Measurements from ENCODE around the gene SNCAIP.
"Not testable (repeated sequence)": the region's sequence is repeated elsewhere in the genome, so short reads cannot be mapped to it uniquely, and the experiment has no call there.

Gene SNCAIP

DNA sequence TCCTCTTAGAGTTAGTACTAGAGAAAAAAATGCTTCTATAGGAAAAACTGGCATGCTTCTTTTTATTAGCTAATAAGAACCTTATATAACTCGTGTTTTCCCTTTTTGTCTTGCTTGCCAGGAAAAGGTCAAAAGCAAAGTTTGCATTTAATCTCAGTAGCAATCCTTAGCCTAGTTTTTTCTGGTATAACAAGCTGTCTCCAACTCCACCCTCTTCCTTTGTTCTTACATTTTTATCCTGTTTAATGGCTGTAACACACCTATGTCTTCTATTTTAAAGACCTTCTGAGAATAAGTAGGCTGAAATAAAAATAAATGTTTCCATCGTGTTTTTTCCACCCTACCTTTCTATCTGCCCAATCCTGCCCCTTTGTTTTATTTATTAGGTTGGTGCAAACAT lies 158.3 kb downstream of the SNCAIP start:
- DNase-seq = no peak

DNA sequence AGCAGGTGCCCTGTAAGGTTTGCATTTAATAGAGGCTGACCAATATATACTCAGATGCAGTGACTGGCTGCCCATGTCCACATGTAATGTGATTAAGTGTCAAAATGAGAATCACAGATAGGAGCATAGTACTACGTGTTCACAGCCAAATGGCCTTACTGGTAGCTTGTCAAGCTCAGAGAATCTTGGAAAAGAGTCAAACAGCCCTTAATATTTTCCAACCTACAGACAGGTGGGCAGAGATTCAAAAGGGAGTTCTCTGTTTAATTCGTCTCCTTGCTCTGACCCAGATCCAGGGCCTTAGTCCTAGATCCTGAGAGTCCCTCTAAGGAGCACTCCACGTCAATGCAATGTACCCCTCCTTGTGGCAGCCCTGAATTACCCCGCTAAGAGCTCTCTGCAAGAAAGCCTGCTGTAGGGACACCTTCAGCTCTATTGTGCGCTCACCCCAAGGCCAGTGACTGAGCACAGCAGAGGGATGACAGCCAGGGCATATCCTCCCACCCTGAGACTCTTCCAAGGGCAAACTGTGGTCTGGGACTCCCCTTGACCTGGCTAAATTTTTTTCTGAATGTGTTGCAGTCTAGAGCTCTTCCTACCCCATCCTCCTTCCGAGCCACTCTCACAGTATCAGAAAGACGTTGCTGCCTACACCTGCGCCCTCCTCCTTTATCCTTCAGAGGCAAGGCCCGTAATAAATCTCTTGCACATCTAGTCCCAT lies 159.2 kb downstream of the SNCAIP start:
- no peak for DNase-seq

DNA sequence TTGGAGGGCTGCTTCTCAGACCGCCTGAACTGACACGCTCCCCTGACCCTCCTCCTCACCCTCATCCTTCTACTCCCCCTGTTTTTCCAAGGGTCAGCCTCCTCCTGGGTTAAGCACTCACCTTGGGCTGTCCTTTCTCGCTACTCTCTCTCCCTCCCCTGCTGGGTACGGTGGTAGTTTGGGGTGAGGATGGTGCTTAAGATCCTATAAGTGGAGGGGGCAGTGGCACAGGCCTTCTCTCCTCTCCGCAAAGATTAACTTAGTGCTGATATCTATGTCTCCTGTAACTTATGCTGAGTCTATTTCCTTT lies 159.7 kb downstream of the SNCAIP start:
- DNase-seq = peak in 1 of 2 experiments; percentile 38

DNA sequence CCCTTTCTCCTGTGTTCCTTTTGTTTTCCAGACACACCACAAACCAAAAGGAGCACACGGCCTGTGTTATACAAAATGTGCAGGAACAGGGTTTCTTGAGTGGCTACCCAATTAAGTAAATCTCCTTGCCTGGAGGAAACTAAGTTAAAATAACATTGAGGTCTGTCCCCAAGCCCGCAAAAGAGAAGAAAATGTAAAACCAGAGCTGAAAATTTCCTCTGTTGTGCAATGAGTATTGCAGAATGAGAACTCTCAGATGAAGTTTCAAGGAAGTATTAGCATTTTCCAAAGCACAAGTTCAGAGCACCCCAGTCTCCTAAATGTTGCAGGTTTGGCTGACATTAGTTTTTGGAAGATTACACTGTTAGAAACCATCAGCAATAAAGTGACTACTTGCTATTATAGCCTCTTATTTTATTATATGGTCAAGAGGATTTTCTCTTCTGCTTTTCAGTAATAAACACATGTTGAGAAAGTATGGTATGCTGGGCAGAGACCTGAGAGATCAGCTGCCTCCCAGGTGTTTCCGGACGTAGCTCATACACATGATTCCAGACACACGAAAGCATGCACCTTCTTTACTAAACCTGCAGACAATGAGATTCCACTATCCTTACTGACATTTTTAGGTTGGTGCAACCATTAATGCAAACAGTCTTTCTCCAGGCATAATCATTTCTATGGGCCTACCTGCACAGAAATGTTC lies 161.3 kb downstream of the SNCAIP start:
- no peak for DNase-seq

DNA sequence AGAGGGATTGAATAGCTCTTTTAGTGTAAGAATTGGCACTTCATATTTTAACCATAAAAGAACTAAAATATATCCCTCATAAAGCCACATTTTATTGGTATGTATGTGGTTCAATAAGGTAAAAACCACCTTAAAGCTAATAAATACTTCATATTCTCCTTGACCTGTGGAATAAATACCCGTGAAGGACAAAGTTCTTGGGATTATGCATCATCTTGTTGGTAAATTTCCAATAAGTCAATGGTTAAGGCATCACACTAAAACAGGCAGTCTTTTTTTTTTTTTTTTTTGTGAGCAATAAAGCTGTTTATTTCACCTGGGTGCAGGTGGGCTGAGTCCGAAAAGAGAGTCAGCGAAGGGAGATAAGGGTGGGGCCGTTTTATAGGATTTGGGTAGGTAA lies 161.9 kb downstream of the SNCAIP start:
- no peak for DNase-seq

DNA sequence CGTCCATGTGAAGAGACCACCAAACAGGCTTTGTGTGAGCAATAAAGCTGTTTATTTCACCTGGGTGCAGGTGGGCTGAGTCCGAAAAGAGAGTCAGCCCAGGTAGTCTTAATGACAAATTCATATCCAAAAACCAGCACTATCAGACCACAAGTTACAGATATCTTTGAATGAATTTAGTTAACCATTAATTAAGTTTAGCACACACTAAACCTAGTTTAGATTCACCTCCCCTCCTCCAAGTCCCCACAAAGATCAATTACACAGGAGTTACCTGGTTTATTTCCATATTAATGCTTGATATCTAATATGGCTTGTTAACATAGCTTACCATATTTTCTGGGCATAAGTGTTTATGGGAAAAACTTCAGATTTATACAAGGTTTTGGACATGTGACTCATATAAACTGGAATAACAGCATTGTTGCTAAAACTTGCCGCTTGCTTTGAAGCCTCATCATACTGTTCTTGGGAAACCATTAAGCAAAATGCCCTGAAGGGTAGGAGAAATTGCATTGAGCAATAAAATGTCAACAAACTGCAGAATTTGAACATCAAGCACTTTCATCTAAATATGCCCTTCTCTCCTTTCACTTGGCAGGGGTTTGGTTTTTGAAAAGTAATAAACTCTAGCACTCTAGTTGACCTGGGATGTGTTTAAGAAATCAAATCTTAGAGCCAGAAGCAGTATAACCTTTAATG lies 166.9 kb downstream of the SNCAIP start:
- DNase-seq = no peak

DNA sequence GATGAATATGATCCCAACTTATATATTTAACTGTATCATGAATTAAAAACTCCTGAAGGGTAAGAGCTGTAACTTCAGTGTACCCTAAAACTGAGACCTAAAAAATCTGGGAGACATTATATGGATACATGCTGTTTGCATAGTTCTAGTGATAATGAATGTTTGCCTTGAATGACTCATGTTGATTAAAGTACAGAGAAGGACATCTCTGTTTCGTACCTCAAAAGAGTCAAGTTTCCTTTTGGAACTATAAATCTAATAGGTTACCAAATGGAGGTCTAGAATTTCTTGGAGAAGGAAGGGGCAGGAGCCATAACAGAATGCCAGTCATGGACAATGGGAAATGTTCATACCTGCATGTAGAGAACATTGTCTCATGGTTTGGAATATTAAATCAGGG lies 168.1 kb downstream of the SNCAIP start:
- DNase-seq = no peak

DNA sequence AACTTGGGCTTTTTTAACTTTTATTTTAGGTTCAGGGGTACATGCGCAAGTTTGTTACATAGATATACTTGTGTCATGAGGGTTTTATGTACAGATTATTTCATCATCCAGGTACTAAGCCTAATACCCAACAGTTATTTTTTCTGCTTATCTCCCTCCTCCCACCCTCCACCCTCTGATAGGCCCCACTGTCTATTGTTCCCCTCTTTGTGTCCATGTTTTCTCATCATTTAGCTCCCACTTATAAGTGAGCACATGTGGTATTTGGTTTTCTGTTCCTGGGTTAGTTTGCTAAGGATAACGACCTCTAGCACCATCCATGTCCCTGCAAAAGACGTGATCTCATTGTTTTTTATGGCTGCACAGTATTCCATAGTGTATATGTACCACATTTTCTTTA lies 172.1 kb downstream of the SNCAIP start:
- no peak for DNase-seq

DNA sequence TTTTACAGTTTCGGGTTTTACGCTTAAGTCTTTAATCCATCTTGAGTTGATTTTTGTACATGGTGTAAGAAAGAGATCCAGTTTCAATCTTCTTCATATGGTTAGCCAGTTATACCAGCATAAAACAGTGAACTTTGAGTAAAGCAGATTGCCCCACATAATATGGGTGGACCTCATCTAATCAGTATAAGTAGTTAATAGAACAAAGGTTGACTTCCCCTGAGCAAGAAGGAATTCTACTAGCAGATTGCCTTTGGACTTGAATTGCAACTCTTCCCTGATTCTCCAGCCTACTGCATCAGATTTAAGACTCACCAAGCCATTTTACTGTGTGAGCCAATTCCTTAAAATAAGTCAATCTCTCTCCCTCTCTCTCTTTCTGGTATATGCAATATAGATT lies 173.2 kb downstream of the SNCAIP start:
- no peak for DNase-seq

DNA sequence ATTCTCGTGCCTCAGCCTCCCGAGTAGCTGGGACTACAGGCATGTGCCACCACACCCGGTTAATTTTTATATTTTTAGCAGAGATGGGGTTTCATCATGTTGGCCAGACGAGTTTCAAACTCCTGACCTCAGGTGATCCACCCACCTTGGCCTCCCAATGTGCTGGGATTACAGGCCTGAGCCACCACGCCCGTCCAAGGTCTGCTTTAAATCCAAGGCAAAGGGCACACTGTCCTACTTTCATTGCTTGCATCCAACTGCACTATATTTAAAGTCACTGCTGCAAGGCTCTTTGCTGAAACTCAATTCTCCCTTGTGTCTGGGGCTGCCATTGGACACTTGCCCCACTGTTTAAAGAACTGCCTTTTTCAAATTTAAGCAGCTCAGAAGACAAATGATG lies 174.6 kb downstream of the SNCAIP start:
- not testable (repeated sequence) for DNase-seq

DNA sequence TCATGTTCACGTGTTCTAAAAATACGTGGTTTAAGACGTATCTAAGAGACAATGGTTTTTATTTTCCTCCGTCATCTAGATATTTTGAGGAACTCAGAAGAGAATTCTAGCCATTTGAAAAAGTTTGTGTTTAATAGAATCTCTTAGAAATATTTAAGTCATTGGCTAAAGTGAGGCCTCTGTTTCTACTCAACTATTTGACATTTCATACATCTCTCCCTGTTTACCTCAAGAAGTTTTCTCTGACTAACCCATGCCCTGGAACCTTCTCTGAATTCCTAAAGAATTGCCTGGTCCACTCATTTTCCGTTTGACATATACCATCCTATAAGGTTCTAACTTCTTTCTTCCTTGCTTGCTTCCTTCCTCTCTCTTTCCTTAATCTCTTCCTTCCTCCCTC lies 178.7 kb downstream of the SNCAIP start:
- no peak for DNase-seq

DNA sequence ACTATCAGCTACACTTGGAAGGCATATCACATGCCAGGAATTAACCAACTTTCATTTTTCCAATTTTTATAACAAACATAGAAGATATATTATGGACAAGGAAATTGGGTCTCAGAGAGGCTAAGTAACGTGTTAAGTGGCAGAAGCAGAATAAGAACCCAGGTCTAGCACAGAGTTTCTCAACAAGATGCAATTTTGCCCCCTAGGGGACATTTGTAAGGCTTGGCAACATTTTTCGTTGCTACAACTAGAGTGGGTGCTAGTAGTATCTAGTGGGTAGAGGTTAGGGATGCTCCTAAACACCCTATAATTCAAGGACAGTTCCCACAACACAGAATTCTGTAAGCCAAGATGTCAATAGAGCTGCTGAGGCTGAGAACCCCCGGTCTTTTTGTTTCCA lies 180.6 kb downstream of the SNCAIP start:
- DNase-seq = peak in 1 of 2 experiments; percentile 36

DNA sequence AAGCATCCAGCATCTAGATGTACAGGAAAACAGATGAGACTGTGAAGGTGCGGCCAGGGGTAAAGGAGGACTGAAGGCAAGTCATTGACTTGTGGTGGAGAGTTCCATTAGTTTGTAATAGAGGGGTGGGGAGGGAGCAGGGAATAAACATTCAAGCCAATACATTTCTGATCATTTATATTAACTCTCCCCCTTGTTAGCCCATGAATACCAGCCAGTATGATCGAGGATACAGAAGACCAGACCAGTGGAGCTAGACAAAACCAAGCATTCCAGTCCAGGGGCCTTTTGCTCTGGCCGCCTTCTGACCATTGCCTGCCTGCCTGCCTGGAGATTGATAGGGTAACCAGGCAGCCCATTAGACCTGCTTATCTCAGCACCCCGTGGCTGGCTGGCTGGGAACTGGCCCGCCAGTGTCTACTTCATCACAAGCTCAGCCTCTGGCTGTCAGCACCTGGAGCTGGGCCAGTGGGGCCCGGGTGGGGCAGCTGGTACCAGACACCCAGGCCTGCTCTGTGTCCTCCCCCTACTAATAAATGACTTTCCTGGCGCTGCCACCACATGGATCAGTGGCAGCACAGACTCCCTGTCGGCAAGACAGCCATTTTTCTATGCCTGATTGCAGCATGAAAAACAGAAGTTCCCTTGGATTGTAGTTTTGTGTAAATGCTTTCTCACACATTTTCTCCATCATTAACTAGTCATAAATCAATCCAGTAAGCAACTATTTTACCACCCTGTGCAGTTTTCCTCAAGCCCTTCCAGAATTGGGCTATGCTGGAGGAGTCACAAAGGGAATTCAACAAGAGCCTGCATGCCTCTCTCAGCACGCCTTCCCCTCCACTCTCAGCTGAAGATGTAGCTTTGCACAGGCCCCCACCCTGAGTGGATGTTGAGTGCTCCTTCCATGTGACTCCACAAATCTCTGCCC lies 181.3 kb downstream of the SNCAIP start:
- no peak for DNase-seq

DNA sequence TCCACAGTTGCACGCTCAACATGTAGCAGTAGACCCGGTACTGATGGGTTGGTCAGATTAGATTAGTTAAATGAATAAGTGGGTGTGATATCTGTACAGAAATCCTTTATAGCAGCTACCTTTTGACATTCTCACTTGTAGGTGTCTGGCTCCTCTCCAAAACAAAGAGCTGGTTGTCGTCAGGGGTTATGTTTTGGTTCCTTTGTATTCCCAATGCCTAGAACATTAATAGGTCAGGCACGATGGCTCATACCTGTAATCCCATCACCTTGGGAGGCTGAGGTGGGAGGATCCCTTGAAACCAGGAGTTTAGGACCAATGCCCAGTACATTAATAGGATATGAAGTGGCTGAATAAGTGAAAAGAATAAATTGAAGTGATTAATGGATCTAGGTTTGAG lies 182.1 kb downstream of the SNCAIP start:
- DNase-seq = no peak

DNA sequence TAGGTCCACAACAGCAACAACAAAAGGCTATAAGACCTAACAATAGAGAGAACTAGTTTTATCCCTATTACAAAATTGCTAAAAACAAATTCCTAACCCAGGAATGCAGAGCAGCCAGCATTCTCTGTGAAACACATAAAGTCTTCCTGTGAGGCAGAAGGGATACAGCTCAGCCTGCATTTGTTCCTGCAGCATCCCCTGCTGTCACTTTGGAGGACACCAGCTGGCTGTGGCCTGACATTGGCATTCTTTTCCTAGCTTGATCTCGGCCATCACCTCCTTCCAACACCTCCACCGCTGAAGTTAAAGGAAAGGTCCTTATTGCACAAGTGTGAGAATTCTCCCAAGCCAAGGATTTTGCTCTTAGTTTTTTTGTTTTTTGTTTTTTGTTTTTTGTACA lies 186.1 kb downstream of the SNCAIP start:
- DNase-seq = peak in 1 of 2 experiments; percentile 36

DNA sequence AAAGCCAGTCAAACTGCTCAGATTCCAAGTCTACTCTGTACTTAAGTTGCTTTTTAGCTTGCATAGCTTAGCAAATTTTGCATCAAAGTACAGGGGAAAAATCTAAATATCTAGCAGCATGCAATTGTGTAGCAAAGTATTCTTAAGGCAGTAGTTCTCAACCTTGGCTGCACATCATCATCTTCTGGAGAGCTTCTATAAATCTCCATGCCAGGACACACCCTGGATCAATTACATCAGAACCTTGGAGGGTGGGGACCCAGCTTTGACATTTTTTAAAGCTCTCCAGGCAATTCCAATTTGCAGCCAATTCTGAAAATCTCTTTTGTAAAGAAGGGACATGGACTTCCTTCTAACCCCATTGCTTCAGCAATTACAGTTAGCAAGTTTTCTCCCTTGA lies 187.5 kb downstream of the SNCAIP start:
- no peak for DNase-seq

DNA sequence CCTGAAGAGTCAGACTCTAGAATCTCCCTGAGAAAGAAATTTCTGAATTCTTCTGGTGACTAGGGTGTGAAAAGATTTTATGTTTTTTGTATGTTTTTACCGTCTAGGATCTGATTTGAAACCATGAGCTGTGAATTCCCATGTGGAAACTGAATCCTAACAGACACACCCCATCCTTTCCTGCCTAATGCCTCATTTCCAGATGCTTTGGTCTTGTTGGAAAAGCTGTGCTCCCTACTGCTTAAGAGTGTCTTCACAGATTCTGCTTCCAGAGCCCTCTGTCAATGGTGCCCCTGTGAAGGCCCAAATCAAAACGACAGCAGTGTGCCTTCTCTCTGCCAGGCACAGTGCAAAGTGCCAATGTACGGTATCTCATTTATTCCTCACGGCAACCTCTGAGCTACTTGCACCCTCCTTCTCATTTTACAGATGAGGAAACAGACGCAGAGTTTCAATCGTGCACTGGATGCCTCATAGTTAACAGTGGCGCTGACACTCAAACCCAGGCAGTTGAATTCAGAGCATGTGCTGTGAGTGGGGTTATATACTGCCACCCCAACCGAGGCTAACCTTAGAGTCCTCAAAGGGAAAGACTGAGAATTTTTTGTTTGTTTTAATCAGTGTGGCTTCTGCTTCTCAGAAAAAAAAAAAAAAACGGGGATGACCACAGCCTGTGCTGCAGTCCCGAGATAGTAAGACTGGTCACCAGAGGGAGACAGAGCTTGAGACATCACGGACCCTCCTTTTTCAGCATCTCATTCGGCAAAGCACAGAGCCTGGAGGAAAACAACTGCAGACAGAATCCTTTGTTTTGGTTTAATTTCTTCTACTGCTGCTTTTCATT lies 188.4 kb downstream of the SNCAIP start:
- peak in 1 of 2 experiments; percentile 40 for DNase-seq

DNA sequence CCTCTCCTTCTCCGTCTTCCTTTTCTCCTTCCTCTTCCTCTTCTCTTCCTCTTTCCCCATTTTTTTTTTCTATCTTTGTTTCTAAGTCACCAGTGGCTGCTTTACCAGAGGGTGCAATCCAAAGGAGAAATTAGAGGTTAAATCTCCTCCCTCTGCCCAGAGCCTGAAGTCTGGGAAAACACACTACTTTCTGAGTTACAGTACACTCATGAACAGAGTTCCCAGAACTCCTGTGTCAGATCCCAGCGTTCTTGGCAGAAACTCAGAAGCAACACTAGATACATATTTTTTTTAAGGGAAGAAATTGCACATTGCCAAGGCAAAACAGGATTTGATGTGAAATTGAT lies 189.0 kb downstream of the SNCAIP start:
- DNase-seq = no peak

DNA sequence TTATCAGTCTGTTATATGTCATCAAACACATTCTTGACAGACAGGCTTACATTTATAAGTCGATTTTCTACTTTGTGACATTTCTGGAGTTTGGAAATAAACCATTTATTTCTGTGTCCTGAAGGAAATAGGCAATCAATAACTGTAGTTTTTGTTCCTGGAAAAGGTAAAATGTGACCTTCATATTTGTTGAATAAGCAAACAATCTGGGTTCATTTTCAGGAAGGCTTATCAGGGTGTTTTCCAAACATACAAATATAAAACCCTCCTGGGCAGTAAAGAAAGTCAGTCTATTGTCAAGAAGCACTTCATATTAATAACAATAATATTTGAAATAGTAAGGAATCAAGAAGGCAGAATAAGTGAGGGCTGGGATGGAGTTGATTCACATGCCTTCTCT lies 195.0 kb downstream of the SNCAIP start:
- DNase-seq = no peak

DNA sequence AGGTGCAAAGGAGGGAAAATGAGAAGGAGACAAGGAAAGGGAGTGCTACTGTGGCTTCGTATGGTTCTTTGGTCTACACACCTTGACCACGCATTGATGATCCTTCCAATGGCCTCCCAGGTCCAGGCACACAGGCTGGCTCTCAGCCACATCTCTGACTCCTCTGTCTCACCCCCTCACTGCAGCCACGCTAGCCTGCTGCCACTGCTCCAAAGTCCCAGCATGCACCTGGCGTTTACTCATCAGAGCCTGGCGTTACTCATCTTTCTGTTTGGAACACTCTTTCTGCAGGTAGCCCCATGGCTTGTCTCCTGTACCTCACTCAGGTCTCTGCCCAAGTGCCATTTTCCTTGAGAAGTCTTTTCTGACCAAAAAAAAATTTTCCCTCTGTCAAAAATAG lies 195.5 kb downstream of the SNCAIP start:
- DNase-seq = no peak

DNA sequence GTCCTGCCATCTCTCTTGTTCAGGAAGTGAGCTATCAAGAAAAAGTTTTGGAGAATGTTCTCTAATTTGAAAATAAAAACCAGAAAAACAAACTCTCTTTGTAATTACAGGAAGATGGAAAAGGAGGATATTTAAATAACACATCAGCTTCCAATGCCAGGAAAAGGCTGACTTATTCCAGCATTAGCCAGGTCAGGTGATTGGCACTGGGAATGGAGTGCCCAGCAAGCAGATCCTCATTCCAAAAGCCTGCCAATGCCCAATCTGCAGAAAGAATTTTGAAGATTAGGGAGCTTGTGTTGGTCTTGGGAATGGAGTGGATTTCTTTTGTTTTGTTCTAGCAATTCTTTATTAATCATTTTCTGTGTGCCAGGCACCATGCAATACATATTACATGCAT lies 196.6 kb downstream of the SNCAIP start:
- no peak for DNase-seq
